Measurements from ENCODE around the gene FAM3D.
A peak's percentile ranks its signal among the peaks of the same experiment; 100 is the strongest.

Gene FAM3D

DNA sequence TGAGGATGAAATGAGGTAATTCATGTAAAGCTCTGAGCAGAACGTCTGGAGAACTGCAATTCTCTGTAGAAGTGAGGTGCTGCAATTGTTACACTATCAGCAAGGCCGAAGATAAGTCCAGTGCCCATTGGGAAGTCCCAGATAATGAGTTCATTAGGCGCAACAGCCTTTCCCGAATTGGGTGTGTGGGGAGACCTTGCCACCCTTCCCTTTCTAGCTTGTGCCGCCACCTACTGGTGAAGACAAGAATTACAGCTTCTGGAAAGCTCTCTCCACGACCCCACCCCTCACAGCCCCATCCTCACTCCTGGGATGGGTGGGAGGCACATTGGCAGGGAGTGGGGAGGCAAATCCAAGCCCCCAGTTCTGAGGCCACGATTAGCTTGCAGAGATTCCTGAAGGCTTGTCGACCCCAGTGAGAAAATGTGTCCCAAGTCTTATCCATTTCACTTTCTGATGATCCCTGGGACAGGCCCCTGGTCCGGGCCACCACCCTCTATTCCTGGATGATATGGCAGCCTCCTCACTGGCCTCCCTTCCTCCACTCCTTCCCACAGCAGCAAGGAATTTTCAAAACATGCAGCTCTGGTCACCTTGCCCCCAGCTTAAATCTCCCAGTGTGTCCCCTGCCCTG is 36.4 kb downstream of the FAM3D start:
- TF ChIP-seq, protein P1, sequence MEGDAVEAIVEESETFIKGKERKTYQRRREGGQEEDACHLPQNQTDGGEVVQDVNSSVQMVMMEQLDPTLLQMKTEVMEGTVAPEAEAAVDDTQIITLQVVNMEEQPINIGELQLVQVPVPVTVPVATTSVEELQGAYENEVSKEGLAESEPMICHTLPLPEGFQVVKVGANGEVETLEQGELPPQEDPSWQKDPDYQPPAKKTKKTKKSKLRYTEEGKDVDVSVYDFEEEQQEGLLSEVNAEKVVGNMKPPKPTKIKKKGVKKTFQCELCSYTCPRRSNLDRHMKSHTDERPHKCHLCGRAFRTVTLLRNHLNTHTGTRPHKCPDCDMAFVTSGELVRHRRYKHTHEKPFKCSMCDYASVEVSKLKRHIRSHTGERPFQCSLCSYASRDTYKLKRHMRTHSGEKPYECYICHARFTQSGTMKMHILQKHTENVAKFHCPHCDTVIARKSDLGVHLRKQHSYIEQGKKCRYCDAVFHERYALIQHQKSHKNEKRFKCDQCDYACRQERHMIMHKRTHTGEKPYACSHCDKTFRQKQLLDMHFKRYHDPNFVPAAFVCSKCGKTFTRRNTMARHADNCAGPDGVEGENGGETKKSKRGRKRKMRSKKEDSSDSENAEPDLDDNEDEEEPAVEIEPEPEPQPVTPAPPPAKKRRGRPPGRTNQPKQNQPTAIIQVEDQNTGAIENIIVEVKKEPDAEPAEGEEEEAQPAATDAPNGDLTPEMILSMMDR (IDR thresholded peaks at IDR 0.05; ENCODE audit: insufficient read depth, low read length, missing control alignments): peak; percentile 79
- no peak for DNase-seq (ENCODE audit: low read depth, low spot score)
- POLR2A ChIA-PET: interaction anchor here (0.6 kb wide), 1 partner anchor 69 kb away, joined by 3 read pairs; no protein-coding TSS in a partner anchor
- no peak overlapping the region for H3K4me3 ChIP-seq (ENCODE audit: low read depth, low read length)
- CTCF ChIA-PET: interaction anchor here (0.7 to 19.5 kb wide), 23 partner anchors 11 to 1224 kb away, joined by 3 to 646 read pairs (median 6); partner anchors contain the start of genes FAM107A, HTD2, KCTD6 and RPP14

DNA sequence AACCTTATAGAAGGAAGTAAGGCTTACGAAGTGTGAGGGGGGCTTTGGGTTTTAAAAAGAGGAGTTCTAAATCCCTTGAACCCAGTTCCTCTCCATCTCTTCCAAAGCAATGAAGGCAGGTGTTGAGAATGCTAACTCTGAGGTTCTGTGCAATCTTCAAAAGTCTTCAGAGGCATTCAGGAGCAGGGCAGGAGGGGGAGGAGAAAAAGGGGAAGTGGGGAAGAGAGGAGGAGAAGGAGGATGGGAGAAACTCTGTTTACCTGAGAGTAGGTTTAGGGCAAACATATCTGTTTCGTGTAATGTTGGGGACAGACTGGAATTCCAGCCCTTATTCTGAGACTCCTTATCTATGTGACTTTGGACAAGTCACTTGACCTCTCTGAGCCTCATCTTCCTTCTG is 36.9 kb downstream of the FAM3D start:
- CTCF ChIA-PET: interaction anchor here (0.7 to 19.5 kb wide), 20 partner anchors 11 to 1224 kb away, joined by 3 to 646 read pairs (median 6); partner anchors contain the start of genes FAM107A, HTD2, KCTD6 and RPP14
- TF ChIP-seq, protein P1 (IDR thresholded peaks at IDR 0.05; ENCODE audit: insufficient read depth, low read length, missing control alignments): no peak
- H3K4me3 ChIP-seq (ENCODE audit: low read depth, low read length): no peak overlapping the region
- no peak for DNase-seq (ENCODE audit: low read depth, low spot score)
- POLR2A ChIA-PET: interaction anchor here (0.6 kb wide), 1 partner anchor 1049 kb away, joined by 4 read pairs; no protein-coding TSS in a partner anchor

DNA sequence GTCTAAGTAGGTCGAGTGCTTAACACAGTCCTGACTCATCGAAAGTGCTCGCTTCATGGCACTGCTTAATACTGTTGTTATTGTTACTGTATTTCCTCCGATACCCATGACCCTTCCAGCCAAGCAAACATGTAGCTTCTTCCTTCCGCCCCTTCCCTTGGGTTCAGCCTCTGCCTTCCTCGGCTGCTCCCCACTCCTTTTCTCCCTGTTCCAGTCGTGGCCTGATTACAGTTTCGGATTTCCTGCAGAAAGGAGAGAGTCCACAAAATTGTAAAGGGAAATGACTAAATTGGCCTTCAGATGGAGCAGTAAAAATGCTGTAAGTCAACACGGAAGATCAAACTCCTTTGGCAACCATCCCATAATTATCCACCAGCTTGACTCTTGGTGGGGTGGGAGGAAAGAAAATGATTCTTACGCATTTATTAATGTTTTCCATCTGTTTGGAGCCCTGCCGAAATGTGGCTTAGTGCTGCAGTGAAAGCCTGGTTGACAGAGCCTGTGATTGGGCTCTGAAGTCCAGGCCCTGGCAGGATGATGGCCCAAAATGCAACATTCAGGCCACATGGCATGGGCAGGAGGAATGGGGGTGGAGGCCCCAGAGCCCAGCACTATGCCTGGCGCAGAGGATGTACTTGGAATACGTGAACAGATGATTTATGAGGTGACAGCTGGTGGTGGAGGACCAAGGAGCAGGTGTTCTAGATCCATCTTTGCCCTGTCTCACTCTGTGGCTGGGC is 37.6 kb downstream of the FAM3D start:
- ChIA-PET POLR2A (interaction anchor here (0.6 kb wide), 1 partner anchor 1050 kb away, joined by 4 read pairs; no protein-coding TSS in a partner anchor), CTCF (interaction anchor here (1.2 to 19.5 kb wide), 10 partner anchors 10 to 424 kb away, joined by 3 to 646 read pairs (median 24); partner anchors contain the start of genes FAM107A and KCTD6)
- TF ChIP-seq, protein P1 (IDR thresholded peaks at IDR 0.05; ENCODE audit: insufficient read depth, low read length, missing control alignments): no peak
- peak; percentile 89 for DNase-seq (ENCODE audit: low read depth, low spot score)
- no peak overlapping the region for H3K4me3 ChIP-seq (ENCODE audit: low read depth, low read length)

DNA sequence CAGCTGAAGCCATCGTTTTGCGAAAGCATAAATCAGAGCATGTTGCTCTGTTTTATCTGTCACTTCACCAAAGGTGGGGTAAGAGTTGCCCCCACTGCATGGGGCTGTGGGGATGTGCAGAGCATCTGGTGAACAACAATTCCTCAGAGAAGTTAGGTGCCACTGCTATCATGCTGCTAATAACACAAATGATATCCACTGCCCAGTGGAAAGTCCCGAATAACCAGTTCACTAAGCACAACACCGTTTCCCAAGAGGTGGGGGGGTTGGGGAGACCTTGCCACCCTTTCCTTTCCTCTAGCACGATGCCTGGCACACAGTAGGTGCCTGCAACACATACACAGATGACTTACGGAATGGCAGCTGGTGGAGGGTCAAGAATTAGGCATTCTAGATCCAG is 38.6 kb downstream of the FAM3D start:
- H3K4me3 ChIP-seq (ENCODE audit: low read depth, low read length): no peak overlapping the region
- DNase-seq (ENCODE audit: low read depth, low spot score): no peak
- TF ChIP-seq, protein P1 (IDR thresholded peaks at IDR 0.05; ENCODE audit: insufficient read depth, low read length, missing control alignments): no peak
- ChIA-PET CTCF (interaction anchor here (1.6 to 19.5 kb wide), 5 partner anchors 9 to 70 kb away, joined by 6 to 646 read pairs (median 95); partner anchors contain the start of gene FAM107A), POLR2A (no interaction called here)

DNA sequence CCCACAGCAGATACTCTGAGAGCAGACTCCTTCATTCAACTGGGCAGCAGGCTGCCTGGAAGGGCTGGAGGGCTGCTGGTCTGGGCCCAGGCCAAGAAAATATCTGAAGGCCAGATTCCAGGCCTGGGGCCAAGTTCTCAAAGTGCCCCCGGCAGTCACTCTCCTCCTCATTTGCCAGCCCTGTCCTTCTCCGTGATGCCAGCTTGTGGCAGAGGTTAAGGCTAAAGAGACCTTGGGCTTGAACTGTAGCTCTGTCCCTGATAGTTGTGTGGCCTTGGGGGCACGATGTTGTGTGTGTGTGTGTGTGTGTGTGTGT is 39.0 kb downstream of the FAM3D start:
- TF ChIP-seq, protein P1 (IDR thresholded peaks at IDR 0.05; ENCODE audit: insufficient read depth, low read length, missing control alignments): no peak
- DNase-seq (ENCODE audit: low read depth, low spot score): no peak
- ChIA-PET POLR2A (no interaction called here), CTCF (interaction anchor here (1.6 to 19.5 kb wide), 4 partner anchors 8 to 54 kb away, joined by 6 to 646 read pairs (median 102); partner anchors contain the start of gene FAM107A)
- H3K4me3 ChIP-seq (ENCODE audit: low read depth, low read length): no peak overlapping the region
